ENCODE data around the gene ZNF211.

- TF ChIP-seq POLR2AphosphoS5 (IDR thresholded peaks at IDR 0.05; ENCODE audit: low read depth, low read length) (no peak), SIN3A (IDR thresholded peaks at IDR 0.05; ENCODE audit: borderline replicate concordance, insufficient read depth, low read length) (no peak), TAF1 (IDR thresholded peaks at IDR 0.05; ENCODE audit: borderline replicate concordance, insufficient read depth, low read length) (no peak)
- TF ChIP-seq, protein P1, sequence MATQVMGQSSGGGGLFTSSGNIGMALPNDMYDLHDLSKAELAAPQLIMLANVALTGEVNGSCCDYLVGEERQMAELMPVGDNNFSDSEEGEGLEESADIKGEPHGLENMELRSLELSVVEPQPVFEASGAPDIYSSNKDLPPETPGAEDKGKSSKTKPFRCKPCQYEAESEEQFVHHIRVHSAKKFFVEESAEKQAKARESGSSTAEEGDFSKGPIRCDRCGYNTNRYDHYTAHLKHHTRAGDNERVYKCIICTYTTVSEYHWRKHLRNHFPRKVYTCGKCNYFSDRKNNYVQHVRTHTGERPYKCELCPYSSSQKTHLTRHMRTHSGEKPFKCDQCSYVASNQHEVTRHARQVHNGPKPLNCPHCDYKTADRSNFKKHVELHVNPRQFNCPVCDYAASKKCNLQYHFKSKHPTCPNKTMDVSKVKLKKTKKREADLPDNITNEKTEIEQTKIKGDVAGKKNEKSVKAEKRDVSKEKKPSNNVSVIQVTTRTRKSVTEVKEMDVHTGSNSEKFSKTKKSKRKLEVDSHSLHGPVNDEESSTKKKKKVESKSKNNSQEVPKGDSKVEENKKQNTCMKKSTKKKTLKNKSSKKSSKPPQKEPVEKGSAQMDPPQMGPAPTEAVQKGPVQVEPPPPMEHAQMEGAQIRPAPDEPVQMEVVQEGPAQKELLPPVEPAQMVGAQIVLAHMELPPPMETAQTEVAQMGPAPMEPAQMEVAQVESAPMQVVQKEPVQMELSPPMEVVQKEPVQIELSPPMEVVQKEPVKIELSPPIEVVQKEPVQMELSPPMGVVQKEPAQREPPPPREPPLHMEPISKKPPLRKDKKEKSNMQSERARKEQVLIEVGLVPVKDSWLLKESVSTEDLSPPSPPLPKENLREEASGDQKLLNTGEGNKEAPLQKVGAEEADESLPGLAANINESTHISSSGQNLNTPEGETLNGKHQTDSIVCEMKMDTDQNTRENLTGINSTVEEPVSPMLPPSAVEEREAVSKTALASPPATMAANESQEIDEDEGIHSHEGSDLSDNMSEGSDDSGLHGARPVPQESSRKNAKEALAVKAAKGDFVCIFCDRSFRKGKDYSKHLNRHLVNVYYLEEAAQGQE (IDR thresholded peaks at IDR 0.05; ENCODE audit: insufficient read depth in 1 of 2, low read depth in 2 of 2, low read length in 2 of 2): no peak
Measured at GRCh38 chr19:57633832-57634131, 814 bp downstream of the ZNF211 start.
